Loucy (cell line): Measurements from ENCODE around the gene JAKMIP3.

Experiments
- CTCF ChIP-seq: fragments of 200-600 bp; sonication (generic); conservative IDR thresholded peaks from 2 replicates; pipeline ENCODE4 v1.5.1; 2014; ENCODE audit warnings: mild to moderate bottlenecking, antibody characterized with exemption, low read length
- EZH2phosphoT487 ChIP-seq: fragments of 200-600 bp; IDR thresholded peaks from 2 replicates; pipeline ENCODE4 v1.6.1; 2018; ENCODE audit warnings: antibody characterized with exemption, mild to moderate bottlenecking, moderate library complexity, borderline replicate concordance

GRCh38 chr10:132028706-132029105 lies 37.0 kb upstream of the JAKMIP3 start:
- TF ChIP-seq EZH2phosphoT487 (no peak), CTCF (no peak)
